ENCODE measurements around the gene FOXP4. TPM values are rescaled to one million over a fixed set of nuclear protein-coding genes. Genes with fewer than 3 reads are reported as not detected.

Gene FOXP4
- polyA plus RNA-seq, 2 of the 4 experiments (the other 2 are of a cell fraction): 2.6 to 14.2 TPM

DNA sequence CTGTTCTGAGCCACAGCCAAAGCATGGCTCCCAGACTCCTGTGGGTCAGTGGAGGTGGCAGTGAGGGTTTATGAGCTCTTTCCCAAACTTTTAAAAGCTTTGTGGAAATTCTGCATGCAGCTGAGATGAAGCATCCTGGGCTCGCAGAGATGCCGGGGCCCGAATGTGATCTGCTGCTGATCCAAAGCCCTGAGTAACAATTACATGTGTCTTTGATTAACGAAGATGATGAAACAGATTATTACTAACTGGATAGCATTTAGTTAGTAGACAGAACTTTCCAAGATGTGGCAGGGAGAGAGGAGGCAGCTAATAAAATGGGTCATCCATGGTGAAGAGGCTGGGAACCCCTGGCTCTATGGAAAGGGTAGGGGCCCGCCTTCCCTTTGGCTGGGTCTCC is 48.1 kb downstream of the FOXP4 start (continued):
- TF ChIP-seq HMGXB4 (CRISPR knock-in tag; IDR thresholded peaks at IDR 0.05; ENCODE audit: borderline replicate concordance) (no peak), TP53 (CRISPR knock-in tag; IDR thresholded peaks at IDR 0.05) (no peak), HOXA7 (CRISPR knock-in tag; IDR thresholded peaks at IDR 0.05) (no peak), BCL3 (IDR thresholded peaks at IDR 0.05) (no peak), NR3C1 (IDR thresholded peaks at IDR 0.05) (no peak), MAFK (IDR thresholded peaks at IDR 0.05; ENCODE audit: partially characterized antibody) (no peak)
- TF ChIP-seq, protein P1, sequence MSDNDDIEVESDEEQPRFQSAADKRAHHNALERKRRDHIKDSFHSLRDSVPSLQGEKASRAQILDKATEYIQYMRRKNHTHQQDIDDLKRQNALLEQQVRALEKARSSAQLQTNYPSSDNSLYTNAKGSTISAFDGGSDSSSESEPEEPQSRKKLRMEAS (IDR thresholded peaks at IDR 0.05): no peak

DNA sequence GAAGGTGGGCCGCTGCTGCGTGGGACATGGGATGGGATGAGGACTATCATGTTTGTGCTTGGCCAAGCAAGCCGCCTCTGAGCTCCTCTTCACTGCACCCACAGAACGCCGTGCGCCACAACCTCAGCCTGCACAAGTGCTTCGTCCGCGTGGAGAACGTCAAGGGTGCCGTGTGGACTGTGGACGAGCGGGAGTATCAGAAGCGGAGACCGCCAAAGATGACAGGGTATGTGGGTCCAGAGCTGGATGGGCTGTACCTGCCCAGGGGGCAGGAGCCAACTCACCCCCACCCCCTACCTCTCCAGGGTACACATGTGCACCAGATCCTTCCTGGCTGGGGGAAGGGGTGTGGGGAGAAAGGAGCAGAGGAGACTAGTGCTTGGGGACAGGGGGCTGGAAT is 48.6 kb downstream of the FOXP4 start:
- DNase-seq (ENCODE audit: low read depth in 1 of 2, low spot score in 1 of 2): no peak
- no peak for ATAC-seq
- TF ChIP-seq GATA3 (IDR thresholded peaks at IDR 0.05; ENCODE audit: borderline replicate concordance) (no peak), JUN (IDR thresholded peaks at IDR 0.05) (no peak), TP53 (CRISPR knock-in tag; IDR thresholded peaks at IDR 0.05) (no peak), ZFP36 (IDR thresholded peaks at IDR 0.05; ENCODE audit: borderline replicate concordance, partially characterized antibody) (no peak), BHLHE40 (IDR thresholded peaks at IDR 0.05; ENCODE audit: low read depth, low read length) (no peak), HMGXB4 (CRISPR knock-in tag; IDR thresholded peaks at IDR 0.05; ENCODE audit: borderline replicate concordance) (no peak), MAFK (IDR thresholded peaks at IDR 0.05; ENCODE audit: partially characterized antibody) (no peak), FOSB (CRISPR knock-in tag; IDR thresholded peaks at IDR 0.05) (no peak), ESRRA (IDR thresholded peaks at IDR 0.05; ENCODE audit: borderline replicate concordance, low read length) (no peak), HES2 (IDR thresholded peaks at IDR 0.05) (no peak), ZNF302 (CRISPR knock-in tag; IDR thresholded peaks at IDR 0.05) (no peak)
- TF ChIP-seq, protein P1 (IDR thresholded peaks at IDR 0.05): no peak
- TF ChIP-seq, protein P2, sequence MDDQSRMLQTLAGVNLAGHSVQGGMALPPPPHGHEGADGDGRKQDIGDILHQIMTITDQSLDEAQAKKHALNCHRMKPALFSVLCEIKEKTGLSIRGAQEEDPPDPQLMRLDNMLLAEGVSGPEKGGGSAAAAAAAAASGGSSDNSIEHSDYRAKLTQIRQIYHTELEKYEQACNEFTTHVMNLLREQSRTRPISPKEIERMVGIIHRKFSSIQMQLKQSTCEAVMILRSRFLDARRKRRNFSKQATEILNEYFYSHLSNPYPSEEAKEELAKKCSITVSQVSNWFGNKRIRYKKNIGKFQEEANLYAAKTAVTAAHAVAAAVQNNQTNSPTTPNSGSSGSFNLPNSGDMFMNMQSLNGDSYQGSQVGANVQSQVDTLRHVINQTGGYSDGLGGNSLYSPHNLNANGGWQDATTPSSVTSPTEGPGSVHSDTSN (IDR thresholded peaks at IDR 0.05): no peak
- CTCF ChIA-PET: interaction anchor here (1.1 to 17.1 kb wide), 8 partner anchors 8 to 223 kb away, joined by 3 to 181 read pairs (median 10); no protein-coding TSS in a partner anchor
- H3K4me1 ChIP-seq: peaks cover 5% of the 10 kb centered on the region; the same call in 2 of the 3 replicates
- WGBS (ENCODE audit: missing lambda C conversion rate): 100% methylated on average over 12 of the region's 15 CpGs
- H3K27ac ChIP-seq: no peak overlapping the region
- POLR2A ChIA-PET: no interaction called here
- no peak overlapping the region for H3K4me3 ChIP-seq
- H3K4me2 ChIP-seq: no peak overlapping the region
- no peak for FAIRE-seq
- H3K9me3 ChIP-seq: no peaks in the 10 kb centered on the region

DNA sequence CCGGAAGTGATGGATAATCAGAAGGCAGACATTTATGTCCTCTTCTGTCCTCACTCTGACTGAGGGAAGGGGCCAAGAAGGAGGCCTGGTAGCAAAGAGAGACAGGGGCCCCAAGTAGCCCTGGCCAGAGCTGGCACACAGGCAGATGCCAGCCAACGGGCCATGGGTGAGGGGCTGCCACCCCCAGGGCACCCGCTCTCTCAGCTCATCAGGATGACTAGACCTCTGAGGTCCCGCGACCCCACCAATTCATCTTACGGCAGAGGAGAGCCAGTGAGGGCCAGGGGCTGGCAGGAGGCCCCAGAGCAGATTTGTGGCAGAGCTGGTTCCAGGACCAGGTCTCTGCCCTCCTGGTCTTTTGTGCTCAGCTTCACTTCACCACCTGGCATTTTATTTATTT is 49.0 kb downstream of the FOXP4 start:
- ChIA-PET CTCF (interaction anchor here (0.6 to 17.1 kb wide), 9 partner anchors 11 to 1983 kb away, joined by 3 to 181 read pairs (median 6); no protein-coding TSS in a partner anchor), POLR2A (no interaction called here)
- WGBS (ENCODE audit: missing lambda C conversion rate): 89% methylated on average over 4 of the region's 6 CpGs
- no peak overlapping the region for H3K4me2 ChIP-seq
- H3K27ac ChIP-seq: no peak overlapping the region
- no peak for FAIRE-seq
- peaks cover 5% of the 10 kb centered on the region; the same call in 2 of the 3 replicates for H3K4me1 ChIP-seq
- TF ChIP-seq ESRRA (IDR thresholded peaks at IDR 0.05; ENCODE audit: borderline replicate concordance, low read length) (no peak), KDM5A (IDR thresholded peaks at IDR 0.05) (no peak), GATA3 (IDR thresholded peaks at IDR 0.05; ENCODE audit: borderline replicate concordance) (no peak), KDM1A (IDR thresholded peaks at IDR 0.05; ENCODE audit: low read depth) (no peak), NR3C1 (IDR thresholded peaks at IDR 0.05) (no peak), HOXB5 (CRISPR knock-in tag; IDR thresholded peaks at IDR 0.05) (no peak), PHF8 (IDR thresholded peaks at IDR 0.05; ENCODE audit: borderline replicate concordance, low read depth) (no peak), RAD21 (conservative IDR thresholded peaks at IDR 0.05 in 1 of 2, IDR thresholded peaks at IDR 0.05 in 1 of 2) (no peak), BHLHE40 (IDR thresholded peaks at IDR 0.05; ENCODE audit: low read depth, low read length) (no peak), SREBF2 (IDR thresholded peaks at IDR 0.05) (no peak), MAFK (IDR thresholded peaks at IDR 0.05; ENCODE audit: partially characterized antibody) (no peak)
- TF ChIP-seq, protein P3, sequence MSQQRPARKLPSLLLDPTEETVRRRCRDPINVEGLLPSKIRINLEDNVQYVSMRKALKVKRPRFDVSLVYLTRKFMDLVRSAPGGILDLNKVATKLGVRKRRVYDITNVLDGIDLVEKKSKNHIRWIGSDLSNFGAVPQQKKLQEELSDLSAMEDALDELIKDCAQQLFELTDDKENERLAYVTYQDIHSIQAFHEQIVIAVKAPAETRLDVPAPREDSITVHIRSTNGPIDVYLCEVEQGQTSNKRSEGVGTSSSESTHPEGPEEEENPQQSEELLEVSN (IDR thresholded peaks at IDR 0.05; ENCODE audit: borderline replicate concordance, low read depth): no peak
- TF ChIP-seq, protein P4, sequence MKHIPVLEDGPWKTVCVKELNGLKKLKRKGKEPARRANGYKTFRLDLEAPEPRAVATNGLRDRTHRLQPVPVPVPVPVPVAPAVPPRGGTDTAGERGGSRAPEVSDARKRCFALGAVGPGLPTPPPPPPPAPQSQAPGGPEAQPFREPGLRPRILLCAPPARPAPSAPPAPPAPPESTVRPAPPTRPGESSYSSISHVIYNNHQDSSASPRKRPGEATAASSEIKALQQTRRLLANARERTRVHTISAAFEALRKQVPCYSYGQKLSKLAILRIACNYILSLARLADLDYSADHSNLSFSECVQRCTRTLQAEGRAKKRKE (CRISPR knock-in tag; IDR thresholded peaks at IDR 0.05; ENCODE audit: low read depth): no peak
- ATAC-seq: no peak
- no peaks in the 10 kb centered on the region for H3K9me3 ChIP-seq
- no peak overlapping the region for H3K4me3 ChIP-seq
- DNase-seq (ENCODE audit: low read depth in 1 of 2, low spot score in 1 of 2): no peak

Measured in A549 (cell line).